ENCODE results near the gene ALG3.

ALG3 gene

GRCh38 chr3:184234671-184235380 is 13.9 kb downstream of the ALG3 start:
- DNase-seq = no peak

DNA sequence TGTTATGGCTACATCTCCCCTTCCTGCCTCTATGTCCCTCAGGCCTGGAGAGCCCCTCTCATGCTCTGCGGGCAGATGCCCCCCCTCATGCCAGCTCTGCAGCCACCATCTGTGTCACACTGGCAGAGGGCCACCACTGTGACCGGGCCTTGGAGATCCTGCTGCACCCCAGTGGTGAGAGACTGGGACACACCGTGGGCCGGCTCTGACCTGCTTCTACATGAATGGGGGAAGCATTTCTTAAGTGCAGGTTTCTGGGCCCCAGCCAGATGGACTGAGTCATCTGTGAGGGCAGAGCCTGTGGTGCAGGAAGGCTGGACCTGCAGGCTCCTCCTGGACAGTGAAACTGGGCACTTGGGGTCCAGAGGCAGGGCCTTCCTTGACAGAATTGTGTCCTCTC is 14.5 kb downstream of the ALG3 start:
- no peak for DNase-seq

DNA sequence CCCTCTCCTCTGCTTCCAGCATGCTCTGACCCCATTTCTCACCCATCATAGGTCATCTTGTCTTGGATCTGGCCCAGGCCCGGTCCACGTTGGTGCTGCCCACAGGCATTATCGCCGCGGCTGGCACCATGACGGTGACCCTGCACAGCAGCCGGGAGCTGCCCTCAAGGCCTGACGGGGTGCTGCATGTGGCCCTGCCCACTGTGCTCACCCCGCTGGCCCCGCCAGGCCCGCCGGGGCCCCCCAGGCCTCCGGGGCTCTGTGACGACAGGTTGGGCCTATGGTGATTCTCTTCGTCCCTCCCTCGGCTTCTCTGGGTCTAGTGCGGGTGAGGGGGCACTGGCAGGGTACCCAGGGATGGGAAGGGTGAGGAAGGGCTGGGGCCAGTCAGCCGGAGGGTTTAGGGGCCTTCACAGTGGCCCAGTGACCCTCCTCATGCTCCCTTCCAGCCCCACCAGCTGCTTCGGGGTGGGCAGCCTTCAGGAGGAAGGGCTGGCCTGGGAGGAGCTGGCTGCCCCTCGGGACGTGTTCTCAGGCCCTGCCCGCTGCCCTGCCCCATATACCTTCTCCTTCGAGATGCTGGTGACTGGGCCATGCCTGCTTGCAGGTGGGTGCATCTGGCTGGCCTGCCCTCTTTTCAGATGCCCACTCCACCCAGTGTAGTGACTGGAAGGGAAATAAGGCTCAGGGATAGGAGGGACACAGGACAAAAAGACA is 15.5 kb downstream of the ALG3 start:
- no peak for DNase-seq

- DNase-seq = no peak
These were observed 17.1 kb downstream of the ALG3 start for GRCh38 chr3:184231671-184232070.

DNA sequence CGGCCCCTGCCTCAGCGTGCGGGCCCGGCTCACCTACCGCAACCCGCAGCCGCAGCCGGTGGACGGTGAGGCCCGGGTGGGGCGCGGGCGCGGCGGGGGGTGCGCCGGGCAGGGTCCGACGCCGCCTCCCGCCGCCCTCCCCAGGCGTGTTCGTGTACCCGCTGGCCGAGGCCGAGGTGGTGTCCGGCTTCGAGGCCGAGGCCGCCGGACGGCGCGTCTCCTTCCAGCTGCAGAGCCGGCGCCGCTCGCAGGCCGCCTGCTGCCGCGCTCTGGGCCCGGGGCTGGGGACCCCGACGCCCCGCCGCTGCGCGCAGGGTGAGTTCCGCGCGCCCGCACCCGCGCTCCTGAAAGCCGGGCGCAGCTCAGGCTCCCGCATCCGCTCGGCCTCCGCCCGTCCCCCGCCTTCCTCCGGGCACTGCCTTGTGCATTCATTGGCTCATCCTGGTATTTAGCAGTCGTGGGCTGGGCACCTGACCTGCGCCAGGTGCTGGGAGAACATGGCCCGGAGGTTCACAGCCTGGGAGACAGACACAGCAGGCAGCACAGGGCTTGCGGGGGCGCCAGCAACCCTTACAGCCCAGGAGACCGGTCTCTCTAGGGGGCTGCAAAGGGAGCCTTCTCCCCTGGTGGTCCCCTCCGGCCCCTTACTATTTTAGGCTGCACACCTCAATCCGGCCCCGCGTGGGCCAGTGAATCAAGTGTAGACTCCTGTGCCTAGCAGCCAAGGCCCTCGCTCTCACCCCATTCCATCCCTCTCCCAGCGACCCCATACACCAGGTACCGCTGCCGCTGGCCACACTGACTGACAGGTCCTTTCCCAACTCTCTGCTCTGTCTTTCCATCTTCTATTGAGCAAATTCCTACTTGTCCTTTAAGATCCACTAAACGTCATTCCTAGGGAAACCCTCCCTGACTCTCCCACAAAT is 17.9 kb downstream of the ALG3 start:
- no peak for DNase-seq

DNA sequence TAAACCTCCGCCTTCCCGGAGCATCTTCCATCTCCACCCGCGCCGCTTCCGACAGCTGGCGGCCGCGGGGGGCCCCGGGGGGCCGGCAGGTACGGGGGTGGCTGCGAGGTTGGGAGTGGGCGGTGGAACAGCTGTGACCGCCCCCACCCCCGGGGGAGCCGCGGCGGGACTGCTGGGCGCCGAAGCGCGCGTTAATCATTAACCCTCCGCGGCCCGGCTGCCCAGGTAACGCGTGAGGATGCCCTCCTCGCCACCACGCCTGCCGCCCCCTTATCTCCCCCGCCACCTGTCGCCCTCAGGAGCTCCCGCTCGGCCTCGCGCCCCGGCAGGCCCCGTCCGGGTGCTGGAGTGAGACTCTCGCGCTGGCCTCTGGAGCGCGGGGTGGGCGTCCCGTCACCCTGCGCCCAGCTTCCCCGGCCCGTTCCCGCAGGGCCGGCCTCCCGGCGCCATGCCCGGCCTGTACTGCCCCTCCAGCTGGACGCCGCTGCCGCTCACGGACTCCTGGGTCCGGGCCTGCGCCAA is 18.6 kb downstream of the ALG3 start:
- no peak for DNase-seq

DNA sequence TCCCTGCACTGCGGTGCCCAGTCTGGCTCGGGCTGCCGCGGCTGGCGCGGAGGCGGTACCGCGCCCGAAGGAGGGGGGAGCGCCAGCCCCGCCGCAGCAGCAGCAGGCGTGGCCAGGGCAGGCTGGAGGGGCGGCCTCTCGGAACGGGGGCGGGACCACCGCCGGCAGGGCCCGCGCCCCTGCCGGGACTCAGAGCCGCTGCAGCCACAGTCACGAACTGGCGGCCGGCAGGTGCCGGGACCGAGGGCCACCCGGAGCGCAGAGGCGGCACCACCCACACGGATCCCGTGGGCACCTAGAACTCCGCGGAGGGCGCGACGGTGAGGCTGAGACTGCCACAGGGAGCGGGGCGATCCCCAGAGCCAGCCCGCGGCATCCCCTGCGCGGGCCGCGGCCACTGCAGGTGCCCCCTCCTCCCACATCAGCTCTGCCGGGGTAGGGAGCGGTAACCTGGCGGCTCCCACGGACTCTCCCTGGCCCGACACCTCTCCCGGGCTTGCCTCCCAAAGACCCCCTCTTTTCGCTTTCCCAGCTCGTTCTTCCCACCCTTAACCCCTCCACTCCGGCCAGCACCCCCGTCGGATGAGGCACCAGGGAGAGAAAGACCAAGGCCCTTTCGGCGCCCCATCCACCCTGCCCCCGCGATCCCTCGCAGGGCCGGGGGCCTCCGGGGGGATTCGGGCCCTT is 19.2 kb downstream of the ALG3 start, which contains the start of gene VWA5B2:
VWA5B2 (plus strand) TSS at position 192 of the 687 bp plus-strand sequence. CDS start 944 bp downstream, outside the sequence.
- peak; percentile 65 for DNase-seq

DNA sequence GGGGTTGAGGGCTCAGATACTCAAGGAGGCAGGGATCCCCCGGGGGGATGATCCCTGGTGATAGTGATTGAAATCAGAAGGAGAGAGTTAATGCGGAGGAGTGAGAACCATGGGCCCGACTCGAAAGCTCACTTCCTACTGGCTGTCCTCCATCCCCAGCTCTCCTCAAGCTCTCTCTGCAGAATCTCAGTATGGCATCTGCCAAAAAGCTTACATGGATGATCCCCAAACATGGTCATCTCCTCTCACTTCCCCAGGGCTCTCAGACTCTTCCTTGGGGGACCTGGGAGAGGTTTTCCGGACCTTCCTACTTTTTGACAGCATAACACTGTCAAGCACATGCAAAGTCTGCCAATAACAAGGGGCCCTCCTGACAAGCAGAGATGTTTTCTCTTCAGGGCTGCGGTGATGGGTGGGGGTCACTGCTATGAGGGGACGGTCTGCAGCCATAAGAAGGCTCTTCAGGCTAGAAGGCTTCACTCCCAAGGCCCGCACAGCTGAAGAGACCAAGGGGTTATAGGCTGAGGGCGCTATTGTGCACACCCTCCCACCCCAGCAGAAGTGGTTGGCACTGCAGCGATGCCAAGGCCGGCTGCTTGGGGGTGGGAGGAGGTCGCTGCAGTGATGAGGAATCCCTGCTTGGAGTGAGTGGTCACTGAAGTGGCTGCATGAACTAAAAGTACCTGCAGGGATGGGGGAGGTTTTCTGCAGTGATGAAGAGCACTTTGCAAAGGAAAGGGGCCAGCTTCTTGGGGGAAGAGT is 20.2 kb downstream of the ALG3 start:
- no peak for DNase-seq

DNA sequence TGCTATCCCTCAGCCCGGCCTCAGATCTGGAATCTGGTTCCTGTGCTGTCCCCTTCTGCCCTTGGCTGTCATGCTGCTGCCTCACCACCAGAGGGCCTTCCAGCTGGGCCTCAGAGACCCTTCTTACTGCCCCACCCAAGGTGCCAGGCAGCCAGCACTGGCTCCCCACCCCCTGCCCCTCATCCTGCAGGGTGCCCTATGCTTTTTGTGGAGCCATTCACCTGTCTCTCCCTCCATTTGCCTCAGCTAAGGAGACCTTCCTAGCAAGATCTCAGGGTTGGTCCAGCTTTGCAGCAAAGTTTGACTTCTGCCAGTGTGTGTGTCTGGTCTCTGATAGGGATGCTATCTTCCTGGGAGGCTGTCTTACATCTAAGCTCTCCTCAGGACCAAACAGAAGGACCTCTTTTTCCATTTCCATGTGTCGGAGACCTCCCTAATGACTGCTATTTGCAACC is 21.3 kb downstream of the ALG3 start:
- DNase-seq = no peak

DNA sequence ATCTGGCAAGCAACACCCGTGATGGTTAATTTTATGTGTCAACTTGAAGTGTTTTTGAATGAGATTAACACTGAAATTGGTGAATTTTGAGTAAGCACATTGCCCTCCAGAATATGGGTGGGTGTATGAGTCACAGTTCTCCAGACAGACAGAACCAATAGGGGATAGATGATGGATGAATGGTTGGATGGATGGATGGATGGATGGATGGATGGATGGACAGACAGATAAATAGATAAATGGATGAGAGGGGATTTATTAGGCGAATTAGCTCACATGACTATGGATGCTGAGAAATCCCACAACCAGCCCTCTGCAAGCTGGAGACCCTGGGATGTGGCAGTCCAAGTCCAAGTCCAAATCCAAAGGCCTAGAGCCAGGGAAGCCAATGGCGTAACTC is 24.8 kb downstream of the ALG3 start:
- DNase-seq = no peak

DNA sequence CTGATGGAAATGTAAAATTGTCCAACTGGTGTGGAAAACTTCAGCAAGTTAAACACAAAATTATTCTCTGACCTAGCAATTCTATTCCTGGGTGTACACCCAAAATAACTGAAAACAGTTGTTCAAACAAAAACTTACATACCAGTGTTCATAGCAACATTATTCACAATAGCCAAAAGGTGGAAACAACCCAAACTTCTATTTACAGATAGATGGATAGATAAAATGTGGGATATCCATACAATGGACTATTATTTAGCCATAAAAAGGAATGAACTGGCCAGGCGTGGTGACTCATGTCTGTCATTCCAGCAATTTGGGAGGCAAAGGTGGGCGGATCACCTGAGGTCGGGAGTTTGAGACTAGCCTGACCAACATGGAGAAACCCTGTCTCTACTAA is 26.2 kb downstream of the ALG3 start:
- no peak for DNase-seq

DNA sequence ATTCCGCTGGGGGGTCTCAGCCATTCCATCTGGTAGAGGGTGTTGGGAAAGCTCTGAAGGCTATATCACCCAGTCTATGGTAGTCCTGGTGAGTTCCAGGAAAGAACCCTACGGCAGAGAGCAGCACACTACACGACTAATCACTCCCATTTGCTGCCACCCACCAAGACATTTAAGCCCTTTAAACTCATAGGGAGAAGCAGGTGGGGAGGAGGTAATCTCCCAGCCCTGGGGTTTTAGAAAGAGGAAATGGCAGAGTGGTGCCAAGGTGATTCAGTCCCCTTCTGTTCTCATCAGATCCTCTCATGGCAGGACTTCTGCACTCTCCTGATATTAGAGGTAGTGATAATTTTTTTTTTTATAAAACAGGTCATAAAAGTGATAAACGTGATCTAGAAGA is 29.9 kb downstream of the ALG3 start:
- no peak for DNase-seq

GRCh38 chr3:184211718-184212117 is 37.0 kb downstream of the ALG3 start:
- no peak for DNase-seq

- no peak for DNase-seq
These were observed 37.5 kb downstream of the ALG3 start for GRCh38 chr3:184211297-184211696.

DNA sequence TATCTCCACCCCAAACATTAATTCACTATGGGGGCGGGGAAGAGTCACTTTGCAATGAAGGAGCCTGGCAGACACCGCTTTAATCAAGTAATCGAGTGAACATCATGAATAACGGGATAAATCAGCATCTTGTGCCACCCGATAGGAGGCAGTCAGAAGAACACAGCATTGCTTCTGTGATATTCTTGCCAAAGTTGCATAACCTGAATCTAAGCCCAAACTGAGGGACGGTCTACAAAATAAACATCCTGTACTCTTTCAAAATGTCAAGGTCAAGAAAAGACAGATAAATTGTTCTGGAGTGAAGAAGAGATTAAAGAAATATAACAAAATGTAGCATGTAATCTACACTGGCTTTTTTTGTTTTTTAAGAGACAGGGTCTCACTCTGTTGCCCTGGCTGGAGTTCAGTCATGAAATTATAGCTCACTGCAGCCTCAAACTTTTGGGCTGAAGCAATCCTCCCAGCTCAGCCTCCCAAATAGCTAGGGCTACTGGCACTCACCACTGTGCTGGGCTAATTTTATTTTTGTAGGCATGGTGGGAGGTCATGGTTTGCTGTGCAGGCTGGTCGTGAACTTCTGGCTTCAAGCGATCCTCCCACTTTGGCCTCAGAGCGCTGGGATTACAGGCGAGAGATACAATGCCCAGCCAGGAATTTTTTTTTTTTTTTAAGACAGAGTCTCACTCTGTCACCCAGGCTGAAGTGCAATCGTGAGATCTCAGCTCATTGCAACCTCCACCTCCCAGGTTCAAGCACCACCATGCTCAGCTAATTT is 39.4 kb downstream of the ALG3 start:
- no peak for DNase-seq

- DNase-seq = no peak
These were observed 45.2 kb downstream of the ALG3 start for GRCh38 chr3:184203526-184203925.

GRCh38 chr3:184200825-184201224 is 47.9 kb downstream of the ALG3 start:
- no peak for DNase-seq

DNA sequence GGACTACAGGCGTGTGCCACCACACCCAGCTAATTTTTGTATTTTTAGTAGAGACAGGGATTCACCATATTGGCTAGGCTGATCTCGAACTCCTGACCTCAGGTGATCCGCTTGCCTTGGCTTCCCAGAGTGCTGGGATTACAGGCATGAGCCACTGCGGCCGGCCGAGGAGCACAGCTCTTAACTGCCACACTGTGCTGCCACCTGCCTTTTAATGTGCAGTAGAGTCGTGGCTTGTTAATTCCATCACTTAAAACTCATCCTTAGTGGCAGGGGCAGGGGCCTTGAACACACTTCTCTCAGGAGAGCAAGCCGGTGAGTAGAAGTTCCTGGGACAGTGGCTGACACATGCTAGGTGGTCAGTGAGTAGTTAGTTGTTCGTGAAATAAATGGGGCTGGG is 50.3 kb downstream of the ALG3 start:
- no peak for DNase-seq

GRCh38 chr3:184196536-184196935 is 52.2 kb downstream of the ALG3 start:
- DNase-seq = no peak

GRCh38 chr3:184193991-184194539 is 54.7 kb downstream of the ALG3 start:
- DNase-seq = no peak

- no peak for DNase-seq
These were observed 55.9 kb downstream of the ALG3 start for GRCh38 chr3:184192889-184193288.
